ENCODE measurements around the gene RBM4.
A peak's percentile ranks its signal among the peaks of the same experiment; 100 is the strongest.

Gene RBM4

DNA sequence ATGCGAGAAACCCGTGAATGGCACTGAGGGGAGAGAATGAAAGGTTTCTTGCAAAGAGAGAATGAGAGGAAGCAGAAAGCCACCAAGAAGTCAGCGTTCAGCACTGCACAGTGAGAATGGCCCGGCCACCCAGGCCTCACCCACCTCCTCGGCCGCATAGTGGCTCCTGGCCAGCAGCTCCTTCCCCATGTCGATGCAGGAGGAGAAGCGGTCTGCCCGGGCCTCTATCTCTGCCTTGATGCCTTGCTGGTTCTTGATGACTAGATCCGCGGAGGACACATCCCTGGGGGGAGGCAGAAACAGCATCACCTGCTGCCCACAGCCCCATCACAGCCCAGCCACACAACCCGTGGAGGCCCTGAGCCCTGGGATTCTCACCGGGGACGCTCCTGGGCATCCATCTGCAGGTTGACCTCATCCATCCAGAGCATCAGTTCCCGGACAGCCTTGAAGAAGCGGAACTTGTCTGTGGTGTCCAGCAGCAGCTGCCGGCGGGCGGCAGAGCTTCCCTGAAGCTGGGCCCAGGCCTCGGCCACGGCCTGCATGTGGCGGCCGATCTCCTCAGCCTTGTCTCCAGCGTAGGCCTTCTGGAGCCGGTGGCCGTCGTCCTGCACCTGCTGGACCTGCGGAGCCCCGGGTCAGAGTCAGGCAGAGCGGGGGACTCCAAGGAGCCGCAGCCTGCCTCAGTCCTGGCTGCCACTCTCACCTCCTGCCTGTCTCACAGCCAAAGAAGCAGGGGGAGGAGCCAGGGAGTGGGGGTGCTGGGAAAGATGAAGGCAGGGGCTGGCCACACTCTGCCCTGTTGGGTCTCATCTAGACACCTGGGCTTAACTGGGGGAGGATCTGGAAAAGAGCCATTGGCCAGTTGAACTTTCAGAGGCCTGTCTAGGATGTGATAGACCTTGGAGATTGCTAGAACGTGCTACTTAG lies 51.4 kb downstream of the RBM4 start:
- DNase-seq (ENCODE audit: low spot score) = no peak

- DNase-seq (ENCODE audit: low spot score) = no peak
These were observed 52.9 kb downstream of the RBM4 start for GRCh38 chr11:66691311-66691980.

GRCh38 chr11:66692446-66692845 lies 53.9 kb downstream of the RBM4 start:
- no peak for DNase-seq (ENCODE audit: low spot score)

DNA sequence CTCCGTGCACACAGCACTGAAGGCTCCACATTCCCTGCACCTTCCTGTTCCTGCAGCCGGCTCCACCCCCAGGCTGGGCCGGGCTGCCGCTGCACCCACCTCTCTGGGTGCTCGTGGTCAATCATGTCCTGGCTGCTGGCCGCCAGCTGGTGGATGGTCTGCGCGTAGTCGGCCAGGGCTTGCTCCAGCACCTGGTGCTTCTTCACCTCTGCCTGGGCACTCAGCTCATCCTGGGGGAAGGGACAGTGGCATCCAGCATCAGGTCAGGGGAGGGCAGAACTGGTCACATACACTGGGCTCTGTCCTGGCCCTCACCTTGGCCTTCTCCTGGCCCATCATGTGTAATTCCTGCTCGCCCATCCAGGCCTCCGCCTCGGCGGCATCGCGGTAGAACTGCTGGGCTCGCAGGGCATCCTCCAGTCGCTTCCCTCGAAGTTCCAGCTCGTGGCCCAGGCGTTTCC lies 54.4 kb downstream of the RBM4 start:
- DNase-seq (ENCODE audit: low spot score) = no peak

- DNase-seq (ENCODE audit: low spot score) = no peak
These were observed 55.0 kb downstream of the RBM4 start for GRCh38 chr11:66693356-66694055.

DNA sequence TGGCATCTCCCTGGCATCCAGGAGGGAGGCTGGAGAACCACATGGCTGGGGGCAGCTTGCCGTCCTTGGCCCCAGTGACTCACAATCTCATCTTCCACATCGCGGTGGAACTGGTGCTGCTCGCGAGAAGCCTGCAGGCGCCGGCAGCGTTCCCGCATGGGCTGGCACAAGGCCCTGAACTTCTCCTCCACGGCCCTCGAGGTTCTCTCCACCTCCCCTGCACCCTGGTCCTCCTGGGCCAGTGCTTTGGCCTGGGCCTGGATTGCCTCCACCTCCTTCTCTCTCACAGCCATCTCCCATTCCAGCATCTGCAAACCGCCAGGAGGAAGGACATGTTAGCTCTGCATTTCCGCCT lies 55.5 kb downstream of the RBM4 start:
- no peak for DNase-seq (ENCODE audit: low spot score)

- peak; percentile 96 for DNase-seq (ENCODE audit: low spot score)
These were observed 56.3 kb downstream of the RBM4 start for GRCh38 chr11:66694732-66695207.
